GM23338 (cell line): Measurements from ENCODE around the gene XG. TPM values are rescaled to one million over a fixed set of nuclear protein-coding genes. Genes with fewer than 3 reads are reported as not detected.

Experiments used
- ATAC-seq: fragments of 200-7000 bp; cut with Tn5 transposase; 3 replicates; pipeline ENCODE4 v1.9.1; 2020
- DNase-seq: peaks from one replicate; pipeline ENCODE4 v3.0.0-alpha.2; 2015; ENCODE audit warnings: low spot score
- H2AFZ ChIP-seq: fragments of 200-600 bp; sonication (generic); 2 replicates; pipeline ENCODE4 v1.8.0; 2016; ENCODE audit warnings: antibody characterized with exemption, mild to moderate bottlenecking, moderate library complexity
- H3F3A ChIP-seq: fragments of 200-600 bp; sonication (generic); replicated peaks from 2 replicates; pipeline ENCODE4 v1.8.0; 2017; ENCODE audit warnings: antibody characterized with exemption, mixed run types, low read depth
- H3K27ac ChIP-seq: fragments of 200-600 bp; sonication (generic); 2 replicates; pipeline ENCODE4 v1.6.1; 2016; ENCODE audit warnings: low read depth
- H3K27me3 ChIP-seq: fragments of 200-600 bp; sonication (generic); 2 replicates; pipeline ENCODE4 v1.8.0; 2016; ENCODE audit warnings: mild to moderate bottlenecking, mixed run types, moderate library complexity; ENCODE audit not compliant: insufficient read depth
- H3K36me3 ChIP-seq: fragments of 200-600 bp; sonication (generic); 2 replicates; pipeline ENCODE4 v1.8.0; 2016; ENCODE audit warnings: mild to moderate bottlenecking; ENCODE audit not compliant: insufficient read depth
- H3K4me1 ChIP-seq: fragments of 200-600 bp; sonication (generic); 2 replicates; pipeline ENCODE4 v1.8.0; 2016; ENCODE audit warnings: mild to moderate bottlenecking, moderate library complexity; ENCODE audit not compliant: insufficient read depth
- H3K4me2 ChIP-seq: fragments of 200-600 bp; sonication (generic); 2 replicates; pipeline ENCODE4 v1.7.1; 2017; ENCODE audit warnings: mixed run types
- H3K4me3 ChIP-seq: fragments of 200-600 bp; sonication (generic); 2 replicates; pipeline ENCODE4 v1.6.1; 2016; ENCODE audit warnings: mixed run types
- H3K79me2 ChIP-seq: fragments of 200-600 bp; sonication (generic); replicated peaks from 2 replicates; pipeline ENCODE4 v1.8.0; 2017; ENCODE audit warnings: mild to moderate bottlenecking; ENCODE audit not compliant: insufficient read depth
- H3K9me2 ChIP-seq: fragments of 200-600 bp; sonication (generic); 2 replicates; pipeline ENCODE4 v1.8.0; 2017; ENCODE audit not compliant: insufficient read depth
- H4K20me1 ChIP-seq: fragments of 200-600 bp; sonication (generic); replicated peaks from 2 replicates; pipeline ENCODE4 v1.8.0; 2017; ENCODE audit warnings: mild to moderate bottlenecking; ENCODE audit not compliant: insufficient read depth
- H3K27ac Mint-ChIP-seq: 2 replicates; pipeline ENCODE4 v1.8.0; 2020; ENCODE audit warnings: inconsistent platforms, mild to moderate bottlenecking, moderate library complexity, mixed read lengths
- H3K27me3 Mint-ChIP-seq: 3 replicates; pipeline ENCODE4 v1.8.0; 2022; ENCODE audit warnings: low read depth, mild to moderate bottlenecking, moderate library complexity, mixed read lengths, inconsistent platforms; ENCODE audit not compliant: insufficient read depth, poor library complexity
- H3K36me3 Mint-ChIP-seq: 3 replicates; pipeline ENCODE4 v1.8.0; 2021; ENCODE audit warnings: low read depth, mild to moderate bottlenecking, inconsistent platforms, moderate library complexity, mixed read lengths
- H3K4me1 Mint-ChIP-seq: 3 replicates; pipeline ENCODE4 v1.8.0; 2020; ENCODE audit warnings: mild to moderate bottlenecking, inconsistent platforms, mixed read lengths
- H3K4me3 Mint-ChIP-seq: 3 replicates; pipeline ENCODE4 v1.8.0; 2021; ENCODE audit warnings: moderate library complexity, mild to moderate bottlenecking, inconsistent platforms, mixed read lengths
- H3K9me3 Mint-ChIP-seq: 3 replicates; pipeline ENCODE4 v1.8.0; 2020; ENCODE audit warnings: moderate library complexity, mild to moderate bottlenecking, inconsistent platforms, mixed read lengths
- CREB1 ChIP-seq: fragments of 250-450 bp; sonication (Bioruptor Pico); IDR thresholded peaks from 2 replicates; pipeline ENCODE4 v1.5.0; 2020; ENCODE audit warnings: low read depth, mild to moderate bottlenecking, moderate library complexity
- EZH2 ChIP-seq: fragments of 200-600 bp; sonication (generic); IDR thresholded peaks from one replicate; pipeline ENCODE4 v1.8.0; 2017; ENCODE audit warnings: antibody characterized with exemption, mild to moderate bottlenecking, low read depth; ENCODE audit not compliant: unreplicated experiment
- EZH2phosphoT487 ChIP-seq: fragments of 200-600 bp; sonication (generic); IDR thresholded peaks from one replicate; pipeline ENCODE4 v1.8.1; 2018; ENCODE audit warnings: antibody characterized with exemption; ENCODE audit not compliant: unreplicated experiment
- JUNB ChIP-seq: IDR thresholded peaks from one replicate; pipeline ENCODE4 v1.6.1; 2016; ENCODE audit warnings: antibody characterized with exemption; ENCODE audit not compliant: unreplicated experiment
- NANOG ChIP-seq: IDR thresholded peaks from 2 replicates; pipeline ENCODE4 v1.6.1; 2016; ENCODE audit warnings: antibody characterized with exemption, borderline replicate concordance
- POLR2AphosphoS5 ChIP-seq: IDR thresholded peaks from 2 replicates; pipeline ENCODE4 v1.6.1; 2016; ENCODE audit warnings: antibody characterized with exemption, low read depth
- REST ChIP-seq: IDR thresholded peaks from one replicate; pipeline ENCODE4 v1.6.1; 2018; ENCODE audit warnings: antibody characterized with exemption; ENCODE audit not compliant: unreplicated experiment
- STAT1 ChIP-seq: IDR thresholded peaks from one replicate; pipeline ENCODE4 v1.6.1; 2016; ENCODE audit warnings: antibody characterized with exemption; ENCODE audit not compliant: unreplicated experiment
- ZNF114 ChIP-seq: fragments of 250-450 bp; sonication (Bioruptor Pico); IDR thresholded peaks from 2 replicates; pipeline ENCODE4 v1.5.0; 2020; ENCODE audit warnings: mild to moderate bottlenecking, moderate library complexity
- ZNF331 ChIP-seq: fragments of 250-450 bp; sonication (Bioruptor Pico); IDR thresholded peaks from 2 replicates; pipeline ENCODE4 v1.5.0; 2020; ENCODE audit warnings: low read depth, mild to moderate bottlenecking, moderate library complexity
- polyA plus RNA-seq: library from polyadenylated mRNA; unstranded; fragments of >200 nt; fragmentation: Nextera tagmentation; extraction: Ambion mirVana; gene quantifications from 2 replicates; pipeline ENCODE4 v1.2.1, GENCODE V29; 2016
- total RNA-seq: library from RNA; depleted of rRNA; stranded (reverse); fragments of >200 nt; shearing (Covaris generic); gene quantifications from 2 replicates; pipeline ENCODE4 v1.2.3, GENCODE V29; 2014
- TF ChIP-seq, protein P1 (sequence below): fragments of 250-450 bp; sonication (Bioruptor Pico); IDR thresholded peaks from 2 replicates; pipeline ENCODE4 v1.5.0; 2020; ENCODE audit warnings: mild to moderate bottlenecking, moderate library complexity
- TF ChIP-seq, protein P2 (sequence below): IDR thresholded peaks from 2 replicates; pipeline ENCODE4 v1.6.1; 2016; ENCODE audit warnings: antibody characterized with exemption
- TF ChIP-seq, protein P3 (sequence below), 2 experiments: fragments of 200-600 bp in 1 of 2; sonication (generic) in 1 of 2; conservative IDR thresholded peaks; 2 replicates each; pipeline versions ENCODE4 v1.5.1 to v1.6.1; 2016 to 2017; ENCODE audit warnings: antibody characterized with exemption in 2 of 2, low read depth in 2 of 2, mild to moderate bottlenecking in 2 of 2, moderate library complexity in 1 of 2

Gene XG
- total and polyA plus RNA-seq, 2 experiments from 2014 or later = 0.28 to 0.60 TPM

DNA sequence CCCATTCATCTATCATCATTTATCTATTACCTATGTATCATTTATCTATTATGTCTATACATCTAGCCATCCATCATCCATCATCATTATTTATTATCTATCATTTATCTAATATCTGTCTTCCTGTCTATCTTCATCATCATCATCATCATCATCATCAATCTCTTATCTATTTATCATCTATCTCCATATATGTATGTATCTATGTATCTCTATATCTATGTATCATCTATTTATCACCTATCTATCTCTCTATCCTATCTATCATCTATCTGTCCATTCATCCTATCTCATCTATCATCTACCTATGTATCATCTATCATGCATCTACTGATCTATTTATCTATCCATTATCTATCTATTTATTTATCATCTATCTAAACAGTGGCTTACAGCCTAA lies 73.0 kb downstream of the XG start:
- no peaks in the 10 kb centered on the region for H3K9me2 ChIP-seq
- no peak overlapping the region for H3K4me2 ChIP-seq
- no peaks in the 10 kb centered on the region for H4K20me1 ChIP-seq
- H2AFZ ChIP-seq = no peak overlapping the region
- TF ChIP-seq ZNF114 (CRISPR knock-in tag) = no peak
- TF ChIP-seq EZH2phosphoT487 = no peak
- TF ChIP-seq JUNB = no peak
- no peak for TF ChIP-seq POLR2AphosphoS5
- TF ChIP-seq, protein P1, sequence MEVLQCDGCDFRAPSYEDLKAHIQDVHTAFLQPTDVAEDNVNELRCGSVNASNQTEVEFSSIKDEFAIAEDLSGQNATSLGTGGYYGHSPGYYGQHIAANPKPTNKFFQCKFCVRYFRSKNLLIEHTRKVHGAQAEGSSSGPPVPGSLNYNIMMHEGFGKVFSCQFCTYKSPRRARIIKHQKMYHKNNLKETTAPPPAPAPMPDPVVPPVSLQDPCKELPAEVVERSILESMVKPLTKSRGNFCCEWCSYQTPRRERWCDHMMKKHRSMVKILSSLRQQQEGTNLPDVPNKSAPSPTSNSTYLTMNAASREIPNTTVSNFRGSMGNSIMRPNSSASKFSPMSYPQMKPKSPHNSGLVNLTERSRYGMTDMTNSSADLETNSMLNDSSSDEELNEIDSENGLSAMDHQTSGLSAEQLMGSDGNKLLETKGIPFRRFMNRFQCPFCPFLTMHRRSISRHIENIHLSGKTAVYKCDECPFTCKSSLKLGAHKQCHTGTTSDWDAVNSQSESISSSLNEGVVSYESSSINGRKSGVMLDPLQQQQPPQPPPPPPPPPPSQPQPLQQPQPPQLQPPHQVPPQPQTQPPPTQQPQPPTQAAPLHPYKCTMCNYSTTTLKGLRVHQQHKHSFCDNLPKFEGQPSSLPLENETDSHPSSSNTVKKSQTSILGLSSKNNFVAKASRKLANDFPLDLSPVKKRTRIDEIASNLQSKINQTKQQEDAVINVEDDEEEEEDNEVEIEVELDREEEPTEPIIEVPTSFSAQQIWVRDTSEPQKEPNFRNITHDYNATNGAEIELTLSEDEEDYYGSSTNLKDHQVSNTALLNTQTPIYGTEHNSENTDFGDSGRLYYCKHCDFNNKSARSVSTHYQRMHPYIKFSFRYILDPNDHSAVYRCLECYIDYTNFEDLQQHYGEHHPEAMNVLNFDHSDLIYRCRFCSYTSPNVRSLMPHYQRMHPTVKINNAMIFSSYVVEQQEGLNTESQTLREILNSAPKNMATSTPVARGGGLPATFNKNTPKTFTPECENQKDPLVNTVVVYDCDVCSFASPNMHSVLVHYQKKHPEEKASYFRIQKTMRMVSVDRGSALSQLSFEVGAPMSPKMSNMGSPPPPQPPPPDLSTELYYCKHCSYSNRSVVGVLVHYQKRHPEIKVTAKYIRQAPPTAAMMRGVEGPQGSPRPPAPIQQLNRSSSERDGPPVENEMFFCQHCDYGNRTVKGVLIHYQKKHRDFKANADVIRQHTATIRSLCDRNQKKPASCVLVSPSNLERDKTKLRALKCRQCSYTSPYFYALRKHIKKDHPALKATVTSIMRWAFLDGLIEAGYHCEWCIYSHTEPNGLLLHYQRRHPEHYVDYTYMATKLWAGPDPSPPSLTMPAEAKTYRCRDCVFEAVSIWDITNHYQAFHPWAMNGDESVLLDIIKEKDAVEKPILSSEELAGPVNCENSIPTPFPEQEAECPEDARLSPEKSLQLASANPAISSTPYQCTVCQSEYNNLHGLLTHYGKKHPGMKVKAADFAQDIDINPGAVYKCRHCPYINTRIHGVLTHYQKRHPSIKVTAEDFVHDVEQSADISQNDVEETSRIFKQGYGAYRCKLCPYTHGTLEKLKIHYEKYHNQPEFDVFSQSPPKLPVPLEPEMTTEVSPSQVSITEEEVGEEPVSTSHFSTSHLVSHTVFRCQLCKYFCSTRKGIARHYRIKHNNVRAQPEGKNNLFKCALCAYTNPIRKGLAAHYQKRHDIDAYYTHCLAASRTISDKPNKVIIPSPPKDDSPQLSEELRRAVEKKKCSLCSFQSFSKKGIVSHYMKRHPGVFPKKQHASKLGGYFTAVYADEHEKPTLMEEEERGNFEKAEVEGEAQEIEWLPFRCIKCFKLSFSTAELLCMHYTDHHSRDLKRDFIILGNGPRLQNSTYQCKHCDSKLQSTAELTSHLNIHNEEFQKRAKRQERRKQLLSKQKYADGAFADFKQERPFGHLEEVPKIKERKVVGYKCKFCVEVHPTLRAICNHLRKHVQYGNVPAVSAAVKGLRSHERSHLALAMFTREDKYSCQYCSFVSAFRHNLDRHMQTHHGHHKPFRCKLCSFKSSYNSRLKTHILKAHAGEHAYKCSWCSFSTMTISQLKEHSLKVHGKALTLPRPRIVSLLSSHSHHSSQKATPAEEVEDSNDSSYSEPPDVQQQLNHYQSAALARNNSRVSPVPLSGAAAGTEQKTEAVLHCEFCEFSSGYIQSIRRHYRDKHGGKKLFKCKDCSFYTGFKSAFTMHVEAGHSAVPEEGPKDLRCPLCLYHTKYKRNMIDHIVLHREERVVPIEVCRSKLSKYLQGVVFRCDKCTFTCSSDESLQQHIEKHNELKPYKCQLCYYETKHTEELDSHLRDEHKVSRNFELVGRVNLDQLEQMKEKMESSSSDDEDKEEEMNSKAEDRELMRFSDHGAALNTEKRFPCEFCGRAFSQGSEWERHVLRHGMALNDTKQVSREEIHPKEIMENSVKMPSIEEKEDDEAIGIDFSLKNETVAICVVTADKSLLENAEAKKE (CRISPR knock-in tag) = no peak
- TF ChIP-seq NANOG = no peak
- TF ChIP-seq STAT1 = no peak
- TF ChIP-seq, protein P2, sequence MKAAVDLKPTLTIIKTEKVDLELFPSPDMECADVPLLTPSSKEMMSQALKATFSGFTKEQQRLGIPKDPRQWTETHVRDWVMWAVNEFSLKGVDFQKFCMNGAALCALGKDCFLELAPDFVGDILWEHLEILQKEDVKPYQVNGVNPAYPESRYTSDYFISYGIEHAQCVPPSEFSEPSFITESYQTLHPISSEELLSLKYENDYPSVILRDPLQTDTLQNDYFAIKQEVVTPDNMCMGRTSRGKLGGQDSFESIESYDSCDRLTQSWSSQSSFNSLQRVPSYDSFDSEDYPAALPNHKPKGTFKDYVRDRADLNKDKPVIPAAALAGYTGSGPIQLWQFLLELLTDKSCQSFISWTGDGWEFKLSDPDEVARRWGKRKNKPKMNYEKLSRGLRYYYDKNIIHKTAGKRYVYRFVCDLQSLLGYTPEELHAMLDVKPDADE = no peak
- TF ChIP-seq EZH2 = no peak
- no peak for TF ChIP-seq CREB1 (CRISPR knock-in tag)
- no peak for TF ChIP-seq REST
- TF ChIP-seq, protein P3, sequence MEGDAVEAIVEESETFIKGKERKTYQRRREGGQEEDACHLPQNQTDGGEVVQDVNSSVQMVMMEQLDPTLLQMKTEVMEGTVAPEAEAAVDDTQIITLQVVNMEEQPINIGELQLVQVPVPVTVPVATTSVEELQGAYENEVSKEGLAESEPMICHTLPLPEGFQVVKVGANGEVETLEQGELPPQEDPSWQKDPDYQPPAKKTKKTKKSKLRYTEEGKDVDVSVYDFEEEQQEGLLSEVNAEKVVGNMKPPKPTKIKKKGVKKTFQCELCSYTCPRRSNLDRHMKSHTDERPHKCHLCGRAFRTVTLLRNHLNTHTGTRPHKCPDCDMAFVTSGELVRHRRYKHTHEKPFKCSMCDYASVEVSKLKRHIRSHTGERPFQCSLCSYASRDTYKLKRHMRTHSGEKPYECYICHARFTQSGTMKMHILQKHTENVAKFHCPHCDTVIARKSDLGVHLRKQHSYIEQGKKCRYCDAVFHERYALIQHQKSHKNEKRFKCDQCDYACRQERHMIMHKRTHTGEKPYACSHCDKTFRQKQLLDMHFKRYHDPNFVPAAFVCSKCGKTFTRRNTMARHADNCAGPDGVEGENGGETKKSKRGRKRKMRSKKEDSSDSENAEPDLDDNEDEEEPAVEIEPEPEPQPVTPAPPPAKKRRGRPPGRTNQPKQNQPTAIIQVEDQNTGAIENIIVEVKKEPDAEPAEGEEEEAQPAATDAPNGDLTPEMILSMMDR (conservative IDR thresholded peaks at IDR 0.05; ENCODE audit: low read depth in 2 of 2) = no peak
- no peak for TF ChIP-seq ZNF331 (CRISPR knock-in tag)
- Mint-ChIP-seq H3K9me3 (no peaks in the 10 kb centered on the region), H3K27ac (no peak overlapping the region), H3K36me3 (no peaks in the 10 kb centered on the region), H3K27me3 (no peaks in the 10 kb centered on the region), H3K4me3 (no peak overlapping the region), H3K4me1 (peaks cover 5% of the 10 kb centered on the region; the same call in 1 of the 3 replicates)
- ATAC-seq (no peak), DNase-seq (no peak)
- no peaks in the 10 kb centered on the region for H3K36me3 ChIP-seq
- no peaks in the 10 kb centered on the region for H3K79me2 ChIP-seq
- H3K4me3 ChIP-seq = no peak overlapping the region
- H3F3A ChIP-seq = no peaks in the 10 kb centered on the region
- H3K4me1 ChIP-seq = no peaks in the 10 kb centered on the region; the same call in 1 of the 2 replicates
- H3K27me3 ChIP-seq = no peaks in the 10 kb centered on the region
- H3K27ac ChIP-seq = no peak overlapping the region
